ENCODE results near the gene INKA1.
"Not testable (repeated sequence)": the region's sequence is repeated elsewhere in the genome, so short reads cannot be mapped to it uniquely, and the experiment has no call there.

The INKA1 gene

DNA sequence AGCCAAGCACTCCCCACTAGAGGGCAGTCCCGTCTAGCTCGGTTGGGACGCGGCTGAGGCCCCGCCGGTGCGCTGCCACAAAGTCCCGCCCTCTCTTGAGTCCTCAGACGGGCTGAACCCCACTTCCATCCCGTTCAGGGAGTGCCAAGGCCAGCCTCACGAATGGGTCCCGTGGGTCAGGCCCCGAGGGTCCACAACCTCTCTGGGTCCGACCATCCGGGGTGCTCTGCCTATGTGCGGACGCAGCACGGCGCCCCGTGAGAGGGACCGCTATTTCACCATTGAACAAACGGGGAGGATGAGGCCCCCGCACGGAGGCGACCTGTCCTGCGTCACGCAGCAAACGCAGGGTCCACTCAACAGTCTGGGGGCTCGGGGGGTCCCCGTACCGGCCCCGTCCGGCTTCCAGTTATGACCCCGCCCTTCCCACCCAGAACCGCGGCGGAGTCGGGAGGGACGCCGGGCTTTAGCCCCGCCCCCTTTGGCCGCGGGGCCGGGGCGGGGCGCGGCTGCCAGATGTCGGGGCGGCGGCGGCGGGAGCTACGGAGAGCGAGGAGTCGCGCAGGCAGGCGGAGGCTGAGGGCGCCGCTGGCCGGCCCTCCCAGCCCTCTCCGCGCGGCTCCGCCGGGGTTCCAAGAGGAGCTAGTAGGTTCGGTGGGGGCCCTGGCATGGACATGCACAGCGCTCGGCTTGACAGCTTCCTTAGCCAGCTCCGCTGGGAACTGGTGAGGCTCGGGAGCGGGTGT lies at the start of gene INKA1:
Gene INKA1 (plus strand): TSS at position 543 of the 746 bp plus-strand sequence. CDS start 132 bp downstream, at position 675.
- DNase-seq = peak; percentile 92

DNA sequence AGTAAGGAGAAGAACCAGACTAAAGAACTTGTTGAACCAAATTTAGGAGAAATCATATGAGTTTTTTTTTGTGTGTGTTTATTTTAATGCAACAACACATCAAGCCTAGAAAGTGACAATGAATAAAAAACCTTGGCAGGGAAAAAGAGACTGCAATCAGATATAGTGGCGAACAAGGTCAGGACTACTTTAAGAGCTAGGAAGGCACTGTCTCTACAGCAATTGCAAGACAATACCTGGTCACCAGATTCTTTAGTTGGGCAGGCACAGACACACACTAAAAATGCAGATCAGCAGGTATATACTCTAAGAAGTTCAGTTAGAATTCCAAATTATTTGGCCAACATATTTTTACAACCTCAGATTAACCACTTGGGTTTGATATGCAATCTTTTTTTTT lies 48.5 kb upstream of the INKA1 start:
- DNase-seq = no peak

DNA sequence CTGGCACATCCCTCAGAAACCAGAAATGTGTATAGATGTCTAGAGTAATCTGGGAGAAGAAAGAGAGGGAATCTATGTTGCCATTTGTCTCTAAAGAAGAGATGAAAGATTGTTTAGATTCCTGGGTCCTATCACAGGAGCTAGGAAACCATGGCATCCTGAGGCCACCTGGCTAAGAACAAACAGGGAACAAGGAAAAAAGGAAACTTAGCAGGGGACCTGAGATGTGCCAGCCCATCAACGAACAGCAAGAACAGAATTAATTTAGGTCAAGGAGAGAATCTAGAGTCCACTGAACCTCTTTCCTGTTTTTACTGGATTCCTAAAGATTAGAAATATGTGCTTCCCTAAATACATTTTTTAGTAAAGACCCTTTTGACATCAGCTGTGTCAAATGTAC lies 47.0 kb upstream of the INKA1 start:
- DNase-seq = no peak

DNA sequence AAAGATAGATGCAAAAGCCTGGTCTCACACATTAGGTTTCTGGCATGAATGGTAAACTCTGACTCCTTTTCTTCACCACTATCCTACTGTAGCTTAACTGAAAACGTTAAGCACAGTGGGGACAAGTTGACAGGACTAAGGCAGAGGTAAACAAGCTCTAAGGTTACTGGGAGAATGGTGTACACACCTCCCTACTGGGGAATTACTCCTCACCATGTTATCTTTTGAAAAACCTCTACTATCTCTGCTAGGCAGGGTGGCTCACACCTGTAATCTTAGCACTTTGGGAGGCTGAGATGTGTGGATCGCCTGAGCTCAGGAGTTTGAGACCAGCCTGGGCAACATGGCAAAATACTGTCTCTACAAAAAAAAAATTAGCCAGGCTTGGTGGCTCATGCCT lies 45.9 kb upstream of the INKA1 start:
- DNase-seq = no peak

DNA sequence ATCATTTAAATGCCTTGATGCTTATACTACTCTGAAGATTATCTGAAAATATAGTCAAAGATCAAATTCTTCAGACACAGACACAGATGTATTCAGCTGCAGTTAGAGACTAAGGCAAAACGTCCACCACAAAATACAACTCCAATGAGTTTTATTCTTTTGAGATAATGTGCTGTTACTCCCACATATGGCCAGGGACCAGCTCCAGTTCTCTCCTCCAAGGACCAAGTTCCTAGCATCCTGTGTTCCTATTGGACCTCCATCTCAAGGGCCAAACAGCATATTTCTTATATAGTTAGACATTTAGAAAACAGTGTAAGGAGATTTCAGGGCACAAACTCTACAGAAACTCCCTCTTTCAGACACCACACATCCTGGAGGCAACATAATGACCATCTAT lies 43.8 kb upstream of the INKA1 start:
- DNase-seq = no peak

DNA sequence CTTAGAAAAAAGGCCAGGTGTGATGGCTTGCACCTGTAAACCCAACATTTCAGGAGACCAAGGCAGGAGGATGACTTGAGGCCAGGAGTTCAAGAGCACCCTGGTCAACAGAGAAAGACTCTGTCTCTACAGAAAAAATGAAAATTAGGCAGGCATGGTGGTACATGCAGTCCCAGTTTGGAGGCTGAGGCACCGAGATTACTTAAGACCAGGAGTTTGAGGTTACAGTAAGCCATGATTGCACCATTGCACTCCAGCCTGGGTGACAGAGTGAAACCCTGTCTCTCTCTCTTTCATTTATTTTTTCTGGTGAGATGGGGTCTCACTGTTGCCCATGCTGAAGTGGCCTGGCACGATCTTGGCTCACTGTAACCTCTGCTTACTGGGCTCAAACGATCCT lies 41.4 kb upstream of the INKA1 start:
- no peak for DNase-seq

DNA sequence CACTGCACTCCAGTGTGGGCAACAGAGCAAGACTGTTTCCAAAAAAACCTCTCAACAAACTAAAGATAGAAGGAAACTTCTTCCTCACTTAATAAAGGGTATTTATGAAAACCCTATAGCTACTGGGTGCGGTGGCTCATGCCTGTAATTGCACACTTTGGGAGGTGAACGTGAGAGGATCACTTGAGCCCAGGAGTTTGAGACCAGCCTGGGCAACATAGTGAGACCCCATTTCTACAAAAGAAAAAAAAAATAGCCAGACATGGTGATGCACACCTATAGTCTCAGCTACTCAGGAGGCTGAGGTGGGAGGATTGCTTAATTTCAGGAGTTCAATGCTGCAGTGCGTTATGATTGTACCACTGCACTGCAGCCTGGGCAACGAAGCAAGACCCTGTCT lies 39.1 kb upstream of the INKA1 start:
- no peak for DNase-seq

DNA sequence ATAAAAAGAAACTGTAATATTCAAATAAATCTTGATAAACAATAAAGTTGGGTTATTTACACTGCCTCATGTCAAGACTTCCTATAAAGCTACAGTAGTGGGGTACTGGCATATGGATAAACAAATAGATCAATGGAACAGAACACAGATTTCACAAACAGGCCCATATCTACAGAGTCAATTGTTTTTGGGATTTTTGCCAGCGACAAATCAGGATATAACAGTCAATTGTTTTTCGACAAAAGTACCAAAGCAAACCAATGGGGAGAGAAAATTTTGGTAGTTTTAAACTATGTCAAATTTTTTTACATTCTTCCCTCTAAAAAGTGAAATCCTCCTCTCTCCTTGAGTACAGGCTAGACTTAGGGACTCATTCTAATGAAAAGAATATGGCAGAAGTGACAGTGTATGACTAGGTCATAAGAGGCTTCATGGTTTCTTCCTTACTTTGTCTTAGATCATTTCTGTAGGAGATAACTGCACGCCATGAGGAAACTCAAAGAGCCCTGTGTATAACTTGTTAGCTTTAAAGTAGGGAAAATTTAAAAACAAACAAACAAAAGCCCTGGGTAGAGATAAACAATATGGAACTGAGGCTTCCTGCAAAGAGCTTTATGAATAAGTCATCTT lies 33.7 kb upstream of the INKA1 start:
- no peak for DNase-seq

DNA sequence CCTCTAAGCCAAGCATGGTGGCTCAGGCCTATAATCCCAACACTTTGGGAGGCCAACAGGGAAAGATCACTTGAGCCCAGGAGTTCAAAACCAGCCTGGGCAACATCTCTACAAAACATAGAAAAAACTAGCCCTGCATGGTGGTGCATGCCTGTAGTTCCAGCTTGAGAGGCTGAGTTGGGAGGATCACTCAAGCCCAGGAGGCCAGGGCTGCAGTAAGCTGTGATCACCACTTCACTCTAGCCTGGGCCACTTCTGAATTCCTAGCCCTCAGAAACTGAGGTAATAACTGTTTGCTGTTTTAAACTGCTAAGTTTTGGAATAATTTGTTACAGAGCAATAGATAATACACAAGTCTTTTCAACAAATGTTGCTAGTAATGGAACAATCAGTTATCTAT lies 33.1 kb upstream of the INKA1 start:
- DNase-seq = no peak

DNA sequence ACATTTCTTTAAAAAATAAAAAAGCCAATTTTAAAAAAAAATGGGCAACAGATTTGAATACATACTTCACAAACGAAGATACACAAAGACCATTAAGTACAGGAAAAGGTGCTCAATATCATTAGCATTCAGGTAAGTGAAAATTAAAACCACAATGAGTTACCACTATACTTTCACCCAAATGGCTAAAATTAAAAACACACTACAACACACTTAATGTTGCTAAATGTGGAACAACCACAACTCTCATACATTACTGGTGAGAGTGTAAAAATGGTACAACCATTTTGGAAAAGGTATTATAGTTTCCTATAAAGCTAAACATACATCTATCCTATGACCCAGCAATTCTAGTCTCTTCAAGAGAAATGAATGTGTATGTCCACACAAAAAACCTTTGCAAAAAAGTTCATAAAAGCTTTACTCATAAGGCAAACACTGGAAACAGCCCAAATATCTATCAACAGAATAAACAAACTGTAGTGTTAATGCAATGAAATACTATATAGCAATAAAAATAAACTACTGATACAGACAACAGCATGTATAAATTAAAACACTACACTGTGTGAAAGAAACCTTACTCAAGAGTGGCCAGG lies 31.6 kb upstream of the INKA1 start:
- DNase-seq = no peak

DNA sequence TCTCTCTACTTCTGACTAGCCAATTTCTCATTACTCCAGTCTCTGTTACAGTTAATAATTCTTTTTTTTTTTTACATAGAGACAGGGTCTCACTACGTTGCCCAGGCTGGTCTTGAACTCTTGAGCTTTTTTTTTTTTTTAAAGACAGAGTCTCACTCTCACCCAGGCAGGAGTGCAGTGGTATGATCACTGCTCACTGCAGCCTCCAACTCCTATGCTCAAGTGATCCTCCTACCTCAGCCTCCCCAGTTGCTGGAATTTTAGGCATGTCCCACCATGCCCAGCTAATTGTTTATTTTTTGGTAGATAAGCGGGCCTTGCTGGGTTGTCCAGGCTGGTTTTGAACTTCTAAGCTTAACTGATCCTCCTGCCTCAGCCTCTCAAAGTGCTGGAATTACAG lies 30.4 kb upstream of the INKA1 start:
- DNase-seq = no peak

DNA sequence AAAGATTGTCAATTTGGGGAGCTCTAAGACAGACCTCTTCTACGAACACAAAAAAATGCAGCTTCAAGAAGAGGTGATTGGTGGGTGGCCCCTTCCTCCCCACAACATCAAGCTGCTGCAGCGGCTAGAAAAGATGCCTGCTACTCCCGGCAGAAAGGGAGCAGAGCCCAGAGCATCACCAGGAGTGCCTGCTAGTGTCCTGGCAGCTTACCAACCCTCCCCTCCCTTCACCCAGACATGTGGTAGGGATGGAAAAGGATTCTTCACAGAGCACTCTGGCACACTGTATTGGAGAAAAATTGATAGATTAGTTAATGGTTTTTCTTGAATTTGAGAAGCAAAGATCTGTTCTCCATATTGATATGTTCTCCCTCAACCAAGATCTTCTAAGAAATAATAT lies 27.5 kb upstream of the INKA1 start:
- no peak for DNase-seq

DNA sequence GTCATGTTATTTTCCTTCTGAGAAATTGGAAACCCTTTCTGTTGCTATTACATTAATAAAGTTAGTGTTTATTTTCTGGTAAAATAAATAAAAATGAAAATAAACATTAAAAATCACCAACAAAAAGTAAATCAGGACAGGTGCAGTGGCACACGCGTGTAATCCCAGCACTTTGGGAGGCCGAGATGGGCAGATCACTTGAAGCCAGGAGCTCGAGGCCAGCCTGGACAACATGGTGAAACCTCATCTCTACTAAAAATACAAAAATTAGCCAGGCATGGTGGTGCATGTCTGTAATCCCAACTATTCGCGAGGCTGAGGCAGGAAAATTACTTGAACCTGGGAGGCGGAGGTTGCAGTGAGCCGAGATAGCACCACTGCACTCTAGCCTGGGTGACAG lies 27.0 kb upstream of the INKA1 start:
- DNase-seq = not testable (repeated sequence)

DNA sequence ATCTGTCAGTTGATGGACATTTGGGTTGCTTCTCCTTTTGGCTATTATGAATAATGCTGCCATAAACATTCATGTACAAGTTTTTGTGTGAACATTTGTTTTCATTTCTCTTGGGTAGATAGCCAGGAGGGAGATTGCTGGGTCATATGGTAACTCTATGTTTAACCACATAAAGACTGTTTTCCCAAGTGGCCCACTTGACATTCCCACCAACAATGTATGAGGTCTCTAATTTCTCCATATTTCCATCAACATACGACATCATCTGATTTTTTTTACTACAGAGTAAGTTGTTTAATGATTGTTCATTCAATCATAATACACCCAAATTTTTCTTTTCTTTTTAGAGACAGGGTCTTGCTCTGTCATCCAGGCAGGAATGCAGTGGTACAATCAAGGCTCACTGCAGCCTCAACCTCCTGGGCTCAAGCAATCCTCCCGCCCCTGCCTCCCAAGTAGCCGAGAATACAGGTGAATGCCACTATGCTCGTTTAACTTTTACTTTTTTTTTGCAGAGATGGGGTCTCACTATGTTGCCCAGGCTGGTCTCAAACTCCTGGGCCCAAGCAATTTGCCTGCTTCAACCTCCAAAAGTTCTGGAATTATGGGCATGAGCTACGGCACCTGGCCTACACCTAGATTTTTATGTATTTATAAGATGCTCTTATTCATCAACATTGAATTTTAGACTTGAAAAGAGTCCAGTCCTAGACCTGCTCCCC lies 23.5 kb upstream of the INKA1 start:
- no peak for DNase-seq

DNA sequence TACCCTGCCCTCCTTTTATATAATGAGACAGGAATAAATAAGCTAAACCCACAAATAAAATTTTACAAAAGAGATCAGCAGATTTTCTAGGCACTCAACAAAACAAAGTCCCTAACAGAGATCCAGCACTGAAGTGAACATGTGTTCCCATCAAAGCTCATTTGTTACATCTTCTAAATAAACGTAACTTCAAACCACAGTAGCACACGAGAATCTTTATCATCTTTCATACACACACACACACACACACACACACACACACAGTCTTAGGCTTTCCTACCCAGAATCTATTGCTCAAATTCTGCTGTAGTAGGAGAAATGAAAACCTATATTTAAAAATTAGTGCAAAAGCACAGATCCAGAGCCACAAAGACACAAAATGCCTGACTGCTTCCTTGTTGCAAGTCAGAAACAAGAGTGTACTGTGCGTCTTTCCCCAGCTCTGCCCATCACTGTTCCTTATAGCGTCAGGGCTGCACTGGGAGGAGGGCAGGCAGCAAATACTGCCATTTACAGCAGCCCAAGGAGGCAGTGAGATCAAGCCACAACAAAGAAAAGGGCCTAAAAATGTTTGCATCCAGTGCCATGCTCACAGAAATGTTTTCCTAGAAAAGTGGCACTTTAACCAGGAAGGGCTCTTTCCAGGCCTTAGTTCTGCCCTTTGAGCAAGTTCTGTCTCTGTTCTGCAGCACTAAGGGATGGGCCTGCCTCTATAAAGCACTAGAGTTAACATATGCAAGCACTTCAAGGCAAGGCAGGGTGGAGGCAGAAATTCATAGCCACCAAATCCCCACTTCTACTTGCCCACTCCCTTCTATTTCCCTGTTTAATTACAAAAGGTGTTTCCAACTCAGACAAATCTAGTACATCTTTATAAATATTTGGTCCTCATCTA lies 22.7 kb upstream of the INKA1 start:
- no peak for DNase-seq

DNA sequence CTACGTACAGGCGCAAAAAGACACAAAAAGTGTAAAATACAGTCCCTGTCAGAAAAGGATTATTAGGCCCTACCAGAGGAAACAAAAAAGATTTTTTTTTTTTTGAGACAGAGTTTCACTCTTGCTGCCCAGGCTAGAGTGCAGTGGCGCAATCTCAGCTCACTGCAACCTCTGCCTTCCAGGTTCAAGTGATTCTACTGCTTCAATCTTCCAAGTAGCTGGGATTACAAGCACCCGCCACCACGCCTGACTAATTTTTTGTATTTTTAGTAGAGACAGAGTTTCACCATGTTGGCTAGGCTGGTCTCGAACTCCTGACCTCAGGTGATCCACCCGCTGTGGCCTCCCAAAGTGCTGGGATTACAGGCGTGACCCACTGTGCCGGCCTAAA lies 22.1 kb upstream of the INKA1 start:
- DNase-seq = not testable (repeated sequence)

DNA sequence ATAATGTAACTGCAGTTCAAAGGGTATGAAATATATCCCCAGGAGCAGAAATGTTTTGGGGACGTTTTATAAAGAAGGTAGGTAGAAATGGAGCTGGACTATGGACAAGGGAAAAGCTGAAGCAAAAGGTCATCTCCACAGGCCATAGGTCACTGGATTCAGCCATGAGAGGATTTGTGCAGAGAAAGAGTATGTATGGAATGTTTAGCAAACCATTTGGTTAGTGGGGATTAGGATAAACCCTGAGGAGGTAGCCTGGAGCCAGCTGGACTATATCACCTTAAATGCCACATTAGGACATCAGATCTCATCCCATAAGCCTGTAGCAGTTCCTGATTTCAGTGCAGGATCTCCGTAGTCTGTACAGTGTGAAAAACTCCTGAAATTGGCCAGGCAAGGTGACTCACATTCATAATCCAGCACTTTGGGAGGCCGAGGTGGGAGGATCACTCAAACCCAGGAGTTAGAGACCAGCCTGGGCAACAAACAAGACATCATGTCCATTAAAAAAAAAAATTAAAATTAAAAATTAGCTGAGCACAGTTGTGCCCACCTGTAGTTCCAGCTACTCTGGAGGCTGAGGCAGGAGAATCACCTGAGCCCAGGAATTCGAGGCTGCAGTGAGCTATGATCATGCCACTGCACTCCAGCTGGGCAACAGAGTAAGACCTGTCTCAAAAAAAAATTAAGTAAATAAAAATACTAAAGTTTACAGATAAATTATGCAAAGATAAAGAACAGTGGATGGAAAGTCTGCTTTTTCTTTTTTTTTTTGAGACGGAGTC lies 21.5 kb upstream of the INKA1 start:
- no peak for DNase-seq

DNA sequence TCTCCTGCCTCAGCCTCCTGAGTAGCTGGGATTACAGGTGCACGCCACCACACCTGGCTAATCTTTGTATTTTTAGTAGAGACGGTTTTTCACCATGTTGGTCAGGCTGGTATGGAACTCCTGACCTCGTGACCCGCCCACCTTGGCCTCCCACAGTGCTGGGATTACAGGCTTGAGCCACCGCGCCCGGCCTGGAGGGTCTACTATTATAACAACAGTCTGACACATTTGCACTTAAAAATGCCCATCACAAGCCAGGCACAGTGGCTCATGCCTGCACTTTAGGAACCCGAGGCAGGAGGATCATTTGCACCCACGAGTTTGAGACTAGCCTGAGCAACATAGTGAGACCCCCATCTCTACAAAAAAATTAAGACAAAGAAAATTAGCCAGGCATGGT lies 20.8 kb upstream of the INKA1 start:
- DNase-seq = not testable (repeated sequence)

DNA sequence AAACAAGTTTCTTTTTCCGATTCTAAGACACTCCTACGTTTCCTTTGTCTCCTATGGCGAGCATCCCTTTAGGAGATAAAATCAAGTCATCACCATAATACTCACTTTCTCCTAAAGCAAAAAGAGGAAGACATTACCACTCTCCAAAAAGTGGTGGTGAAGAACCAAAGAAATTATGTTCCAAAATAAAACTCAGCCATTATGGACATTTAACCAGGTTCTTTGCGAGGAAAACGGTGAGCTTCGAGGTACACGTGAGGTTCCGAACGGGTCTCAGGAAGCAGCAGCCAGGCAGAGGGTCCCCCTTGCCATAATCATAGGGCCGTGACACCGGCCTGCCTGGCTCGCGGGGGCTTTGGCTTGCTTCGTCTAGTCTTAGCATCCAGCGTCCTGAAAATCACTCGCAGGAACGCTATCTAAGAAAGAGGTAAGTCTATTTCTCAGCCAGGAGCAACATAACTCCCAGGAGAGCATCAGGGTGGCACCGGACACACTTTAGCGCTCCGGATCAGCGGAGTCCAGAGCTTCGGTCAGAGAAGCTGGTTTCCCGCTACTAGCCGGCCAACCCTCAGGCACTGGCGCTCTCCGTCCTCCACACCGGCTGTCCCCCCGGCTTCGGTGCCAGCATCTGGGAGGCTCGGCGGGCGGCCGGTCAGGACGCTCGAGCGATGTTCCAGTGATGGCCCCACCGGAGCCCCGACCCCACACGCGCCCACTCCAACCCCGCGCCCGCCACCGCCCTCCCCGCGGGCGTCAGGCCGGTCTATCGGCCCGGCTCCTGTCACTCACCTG lies 17.3 kb upstream of the INKA1 start:
- peak; percentile 18 for DNase-seq

DNA sequence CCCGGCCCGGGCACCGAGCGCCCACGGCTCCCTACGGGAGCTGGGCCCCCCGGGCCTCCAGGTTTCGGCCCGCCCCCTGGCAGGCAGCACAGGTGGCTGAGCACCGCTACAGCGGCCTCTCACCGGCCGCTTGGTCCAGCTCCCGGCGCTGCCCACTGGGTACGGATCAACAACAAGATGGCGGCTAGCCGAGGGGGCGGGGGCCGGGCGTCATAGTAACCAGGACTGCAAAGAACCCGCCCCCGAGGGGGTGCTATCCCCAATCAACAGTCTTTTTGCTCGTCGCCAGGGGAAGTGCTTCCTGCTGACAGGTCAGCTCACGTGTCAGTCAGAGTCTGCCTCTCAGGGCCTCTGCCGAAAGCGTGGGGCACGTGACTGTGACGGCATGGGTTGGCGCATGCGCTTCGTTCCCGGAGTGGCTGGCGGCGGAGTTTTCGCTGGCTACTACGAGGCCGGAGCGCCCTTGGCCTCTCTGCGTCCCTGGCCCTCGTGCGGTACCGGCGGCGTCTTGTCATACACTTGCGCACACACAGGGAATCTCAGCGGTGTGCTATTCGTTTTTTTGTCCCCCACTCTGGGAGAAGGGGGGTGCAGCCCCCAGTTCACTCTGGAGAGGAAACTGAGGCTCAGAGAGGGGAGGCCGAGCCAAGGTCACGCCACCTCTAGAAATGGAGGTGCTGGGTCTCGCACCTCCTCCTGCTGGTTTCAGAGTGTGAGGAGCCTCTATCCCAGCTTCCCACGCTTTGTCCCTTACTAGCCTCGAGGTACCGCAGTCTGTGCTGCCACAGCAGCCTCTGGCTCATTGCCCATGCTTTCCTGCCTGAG lies 16.5 kb upstream of the INKA1 start, which contains the start of gene IP6K1:
Gene IP6K1 (minus strand): TSS at position 186 of the 825 bp plus-strand sequence. CDS start 38,502 bp downstream, outside the sequence.
- DNase-seq = peak; percentile 100

Data from activated CD4-positive, alpha-beta T cell treated with anti-CD3 and anti-CD28 coated beads, Interleukin-10, Interleukin-2, amounts not matched to agents 100 ng/mL and 50 ng/mL, durations not matched to agents 16 hours and 8 hours (primary cell).